PC-3 (cell line): ENCODE results near the gene CMBL. TPM values are rescaled to one million over a fixed set of nuclear protein-coding genes. Genes with fewer than 3 reads are reported as not detected.

Source experiments
- ATAC-seq: fragments of 200-7000 bp; cut with Tn5 transposase; 2 replicates; pipeline ENCODE4 v1.9.1; 2020; ENCODE audit warnings: mild to moderate bottlenecking, moderate library complexity
- BruUV-seq: library from RNA; stranded (reverse); fragments of 400-500 nt; replicated peaks from 2 replicates; lab custom pipeline; 2021; lab: Mats Ljungman, UMichigan
- CTCF ChIA-PET: fragments of 300-600 bp; sonication (Branson Sonifier 250); formaldehyde crosslinking; loops from one replicate; lab custom pipeline; 2022; ENCODE audit warnings: antibody characterized with exemption; lab: Charles Lee
- POLR2A ChIA-PET: fragments of 300-600 bp; sonication (Branson Sonifier 250); formaldehyde crosslinking; loops from one replicate; lab custom pipeline; 2022; ENCODE audit warnings: antibody characterized with exemption; ENCODE audit not compliant: unreplicated experiment; lab: Charles Lee
- DNase-seq: peaks from one replicate; pipeline ENCODE4 v3.0.0-alpha.2; 2015
- H2AFZ ChIP-seq: fragments of 300-600 bp; sonication (generic); 2 replicates; pipeline ENCODE4 v1.6.0; 2016; ENCODE audit warnings: antibody characterized with exemption, low read length
- H3F3A ChIP-seq: fragments of 300-600 bp; sonication (generic); one replicate; pipeline ENCODE4 v1.6.0; 2017; ENCODE audit warnings: antibody characterized with exemption, low read length, control low read depth, mild to moderate bottlenecking; ENCODE audit not compliant: unreplicated experiment
- H3K27ac ChIP-seq: fragments of 300-600 bp; sonication (generic); 2 replicates; pipeline ENCODE4 v1.5.1; 2016; ENCODE audit warnings: mild to moderate bottlenecking, low read length
- H3K27me3 ChIP-seq: fragments of 300-600 bp; sonication (generic); 2 replicates; pipeline ENCODE4 v1.6.1; 2016; ENCODE audit warnings: low read length, mixed read lengths
- H3K36me3 ChIP-seq: fragments of 300-600 bp; sonication (generic); 2 replicates; pipeline ENCODE4 v1.6.1; 2016; ENCODE audit warnings: low read depth, mixed run types, low read length, mixed read lengths
- H3K4me1 ChIP-seq: fragments of 300-600 bp; sonication (generic); 2 replicates; pipeline ENCODE4 v1.5.1; 2016; ENCODE audit warnings: low read length; ENCODE audit not compliant: insufficient read depth
- H3K4me2 ChIP-seq: fragments of 300-600 bp; sonication (generic); 2 replicates; pipeline ENCODE4 v1.6.0; 2016; ENCODE audit warnings: low read length
- H3K4me3 ChIP-seq: fragments of 300-600 bp; sonication (generic); 2 replicates; pipeline ENCODE4 v1.5.1; 2016; ENCODE audit warnings: mild to moderate bottlenecking, low read length, mixed read lengths
- H3K79me2 ChIP-seq: fragments of 300-600 bp; sonication (generic); 2 replicates; pipeline ENCODE4 v1.6.1; 2017; ENCODE audit warnings: low read length, mixed read lengths
- H3K9ac ChIP-seq: fragments of 300-600 bp; sonication (generic); 2 replicates; pipeline ENCODE4 v1.6.0; 2016; ENCODE audit warnings: mild to moderate bottlenecking, low read length
- H3K9me2 ChIP-seq: fragments of 300-600 bp; sonication (generic); replicated peaks from 2 replicates; pipeline ENCODE4 v1.6.1; 2016; ENCODE audit warnings: mixed run types, low read length, mixed read lengths
- H3K9me3 ChIP-seq: fragments of 300-600 bp; sonication (generic); 2 replicates; pipeline ENCODE4 v1.6.1; 2016; ENCODE audit warnings: low read length, mixed read lengths
- H4K20me1 ChIP-seq: fragments of 300-600 bp; sonication (generic); 2 replicates; pipeline ENCODE4 v1.6.1; 2016; ENCODE audit warnings: low read length, mixed read lengths
- EZH2 ChIP-seq: fragments of 300-600 bp; sonication (generic); IDR thresholded peaks from one replicate; pipeline ENCODE4 v1.6.1; 2017; ENCODE audit warnings: antibody characterized with exemption, mild to moderate bottlenecking, low read length; ENCODE audit not compliant: unreplicated experiment
- EZH2phosphoT487 ChIP-seq: fragments of 300-600 bp; sonication (generic); IDR thresholded peaks from 2 replicates; pipeline ENCODE4 v1.6.1; 2018; ENCODE audit warnings: mild to moderate bottlenecking, antibody characterized with exemption, low read length, borderline replicate concordance
- intact Hi-C: fragments of 100-400 bp; cut with micrococcal nuclease; formaldehyde crosslinking; loops from 2 replicates; pipeline ENCODE4 v1.9.0; 2023
- total RNA-seq: library from RNA; depleted of rRNA; stranded (reverse); fragments of >200 nt; gene quantifications from 2 replicates; pipeline ENCODE4 v1.2.3, GENCODE V29; 2014
- TF ChIP-seq, protein P1 (sequence below): fragments of 300-600 bp; sonication (generic); conservative IDR thresholded peaks from 2 replicates; pipeline ENCODE4 v1.5.1; 2017; ENCODE audit warnings: antibody characterized with exemption, low read depth, mild to moderate bottlenecking, low read length

Gene CMBL
- total RNA-seq, 1 experiment from 2014 or later: 35.7 TPM

DNA sequence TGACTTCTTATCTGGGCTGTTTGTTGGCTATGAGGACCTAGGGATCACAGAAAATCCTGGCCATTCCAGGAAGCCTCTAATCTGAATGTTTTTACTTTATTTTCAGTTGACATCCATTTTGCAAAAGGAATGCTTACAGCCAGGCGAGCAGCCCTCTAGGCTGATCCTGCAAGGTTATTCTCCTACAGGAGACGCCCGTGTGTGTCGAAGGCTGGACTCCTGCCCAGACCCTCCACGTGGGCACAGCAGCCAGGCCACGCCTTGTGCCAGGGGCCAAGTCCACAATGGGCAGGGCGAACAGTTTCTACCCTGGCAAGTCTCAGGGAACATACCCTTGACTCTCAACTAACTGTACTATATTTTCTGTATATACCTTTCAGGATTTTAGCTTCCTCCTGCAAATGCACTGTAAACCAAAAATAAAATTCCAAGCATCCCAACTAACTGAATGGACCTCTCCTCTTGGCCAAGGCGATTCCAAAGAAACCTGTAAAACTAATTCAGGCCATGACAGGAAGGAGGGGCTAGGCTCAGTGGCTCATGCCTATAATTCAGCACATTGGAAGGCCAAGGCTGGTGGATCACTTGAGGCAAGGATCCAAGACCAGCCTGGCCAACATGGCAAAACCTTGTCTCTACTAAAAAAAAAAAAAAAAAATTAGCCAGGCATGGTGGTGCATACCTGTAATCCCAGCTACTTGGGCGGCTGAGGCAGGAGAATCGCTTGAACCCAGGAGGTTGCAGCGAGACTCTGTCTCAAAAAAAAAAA lies 5.7 kb downstream of the CMBL start:
- intact Hi-C loops: no loop called here
- peaks cover 85% of the 10 kb centered on the region for H3K79me2 ChIP-seq
- H2AFZ ChIP-seq: no peak overlapping the region
- H3K27me3 ChIP-seq: no peaks in the 10 kb centered on the region
- no peaks in the 10 kb centered on the region for H4K20me1 ChIP-seq
- peak overlapping the region; percentile 0; the same call in 1 of the 2 replicates for H3K4me3 ChIP-seq
- peak overlapping the region; percentile 10 for H3K27ac ChIP-seq
- no TSS peak for BruUV-seq
- H3K9me3 ChIP-seq: no peaks in the 10 kb centered on the region
- no peaks in the 10 kb centered on the region for H3F3A ChIP-seq
- H3K9me2 ChIP-seq: no peaks in the 10 kb centered on the region
- ChIA-PET CTCF (interaction anchor here (0.6 to 1.0 kb wide), 2 partner anchors 18 to 53 kb away, joined by 3 to 5 read pairs; no protein-coding TSS in a partner anchor), POLR2A (no interaction called here)
- no peak for TF ChIP-seq EZH2phosphoT487
- H3K4me1 ChIP-seq: peaks cover 29% of the 10 kb centered on the region
- H3K36me3 ChIP-seq: peaks cover 27% of the 10 kb centered on the region
- peak overlapping the region; percentile 29 for H3K4me2 ChIP-seq
- peak; percentile 86 for ATAC-seq
- DNase-seq: peak; percentile 96
- H3K9ac ChIP-seq: no peak overlapping the region

DNA sequence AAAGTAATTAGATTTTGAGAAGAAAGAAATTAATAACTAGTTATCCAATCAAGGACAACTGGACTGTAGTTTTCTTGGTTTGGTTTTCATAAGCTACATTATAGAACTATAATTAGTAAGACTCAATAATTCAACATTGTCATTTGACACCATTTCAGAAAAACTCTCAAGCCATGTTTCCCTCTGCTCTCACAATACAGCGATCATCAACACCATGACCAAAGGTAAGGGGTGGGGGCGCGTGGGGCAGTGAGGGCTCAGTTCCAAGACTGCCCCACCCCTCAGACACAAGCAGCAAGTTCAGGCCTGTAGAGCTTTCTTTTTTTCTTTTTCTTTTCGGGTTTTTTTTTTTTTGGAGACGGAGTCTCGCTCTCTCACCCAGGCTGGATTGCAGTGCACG lies 6.4 kb downstream of the CMBL start:
- Histone ChIP-seq H3K4me3 (no peak overlapping the region), H3K27ac (no peak overlapping the region), H3F3A (no peaks in the 10 kb centered on the region), H2AFZ (no peak overlapping the region), H3K4me2 (peak overlapping the region; percentile 29; the same call in 1 of the 2 replicates), H3K4me1 (peaks cover 25% of the 10 kb centered on the region), H3K9me2 (no peaks in the 10 kb centered on the region), H3K9ac (no peak overlapping the region), H4K20me1 (no peaks in the 10 kb centered on the region), H3K9me3 (no peaks in the 10 kb centered on the region), H3K36me3 (peaks cover 27% of the 10 kb centered on the region), H3K27me3 (no peaks in the 10 kb centered on the region), H3K79me2 (peaks cover 78% of the 10 kb centered on the region)
- ATAC-seq (no peak), DNase-seq (no peak)
- BruUV-seq: no TSS peak
- no peak for TF ChIP-seq EZH2
- ChIA-PET POLR2A (no interaction called here), CTCF (interaction anchor here (1.0 kb wide), 1 partner anchor 17 kb away, joined by 5 read pairs; no protein-coding TSS in a partner anchor)
- intact Hi-C loops: no loop called here

DNA sequence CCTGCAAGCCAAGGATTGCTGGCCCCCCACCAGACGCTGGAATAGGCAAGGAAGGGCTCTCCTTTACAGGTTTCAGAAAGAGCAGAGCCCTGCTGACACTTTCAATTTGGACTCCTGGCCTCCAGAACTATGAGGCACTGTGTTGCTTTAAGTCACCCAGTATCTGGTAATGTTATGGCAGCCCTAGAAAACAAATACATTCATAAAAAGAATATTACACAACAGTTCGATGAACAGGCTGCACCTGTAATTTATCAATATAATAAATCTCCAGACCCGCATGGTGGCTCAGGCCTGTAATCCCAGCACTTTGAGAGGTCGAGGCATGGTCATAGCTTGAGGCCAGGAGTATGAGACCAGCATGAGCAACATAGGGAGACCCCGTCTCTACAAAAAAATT lies 7.5 kb downstream of the CMBL start:
- no peaks in the 10 kb centered on the region for H3K9me2 ChIP-seq
- H2AFZ ChIP-seq: no peak overlapping the region
- TF ChIP-seq EZH2phosphoT487: no peak
- TF ChIP-seq EZH2: no peak
- TF ChIP-seq, protein P1, sequence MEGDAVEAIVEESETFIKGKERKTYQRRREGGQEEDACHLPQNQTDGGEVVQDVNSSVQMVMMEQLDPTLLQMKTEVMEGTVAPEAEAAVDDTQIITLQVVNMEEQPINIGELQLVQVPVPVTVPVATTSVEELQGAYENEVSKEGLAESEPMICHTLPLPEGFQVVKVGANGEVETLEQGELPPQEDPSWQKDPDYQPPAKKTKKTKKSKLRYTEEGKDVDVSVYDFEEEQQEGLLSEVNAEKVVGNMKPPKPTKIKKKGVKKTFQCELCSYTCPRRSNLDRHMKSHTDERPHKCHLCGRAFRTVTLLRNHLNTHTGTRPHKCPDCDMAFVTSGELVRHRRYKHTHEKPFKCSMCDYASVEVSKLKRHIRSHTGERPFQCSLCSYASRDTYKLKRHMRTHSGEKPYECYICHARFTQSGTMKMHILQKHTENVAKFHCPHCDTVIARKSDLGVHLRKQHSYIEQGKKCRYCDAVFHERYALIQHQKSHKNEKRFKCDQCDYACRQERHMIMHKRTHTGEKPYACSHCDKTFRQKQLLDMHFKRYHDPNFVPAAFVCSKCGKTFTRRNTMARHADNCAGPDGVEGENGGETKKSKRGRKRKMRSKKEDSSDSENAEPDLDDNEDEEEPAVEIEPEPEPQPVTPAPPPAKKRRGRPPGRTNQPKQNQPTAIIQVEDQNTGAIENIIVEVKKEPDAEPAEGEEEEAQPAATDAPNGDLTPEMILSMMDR: no peak
- POLR2A ChIA-PET: no interaction called here
- H3K9me3 ChIP-seq: no peaks in the 10 kb centered on the region
- H3K4me2 ChIP-seq: no peak overlapping the region
- DNase-seq (no peak), ATAC-seq (no peak)
- H3K27ac ChIP-seq: no peak overlapping the region
- H3K36me3 ChIP-seq: peaks cover 33% of the 10 kb centered on the region
- H3K9ac ChIP-seq: no peak overlapping the region
- H3K4me1 ChIP-seq: peaks cover 29% of the 10 kb centered on the region
- intact Hi-C loops: no loop called here
- H3F3A ChIP-seq: no peaks in the 10 kb centered on the region
- H3K4me3 ChIP-seq: no peak overlapping the region
- H3K27me3 ChIP-seq: no peaks in the 10 kb centered on the region
- CTCF ChIA-PET: no interaction called here
- H3K79me2 ChIP-seq: peaks cover 73% of the 10 kb centered on the region
- H4K20me1 ChIP-seq: no peaks in the 10 kb centered on the region
- no TSS peak for BruUV-seq
